Mucosa of rectum (tissue), 2 donors: ENCODE data around the gene EFHB.
"Not testable (repeated sequence)": the region's sequence is repeated elsewhere in the genome, so short reads cannot be mapped to it uniquely, and the experiment has no call there.

Experiments
- H3K27ac ChIP-seq, 2 donors: one replicate each; pipeline ENCODE4 v1.7.0; 2013; ENCODE audit warnings: inconsistent platforms in 2 of 2, low read depth in 2 of 2, low read length in 2 of 2
- H3K27me3 ChIP-seq, 2 donors: one replicate each; pipeline ENCODE4 v1.7.0; 2013; ENCODE audit warnings: low read length in 2 of 2; ENCODE audit not compliant: control insufficient read depth in 2 of 2, insufficient read depth in 2 of 2
- H3K36me3 ChIP-seq, 2 donors: one replicate each; pipeline ENCODE4 v1.7.0; 2013; ENCODE audit warnings: low read length in 2 of 2; ENCODE audit not compliant: control insufficient read depth in 2 of 2, insufficient read depth in 2 of 2
- H3K4me1 ChIP-seq, 2 donors: one replicate each; pipeline ENCODE4 v1.7.0; 2013; ENCODE audit warnings: low read length in 2 of 2, mild to moderate bottlenecking in 1 of 2; ENCODE audit not compliant: control insufficient read depth in 2 of 2, insufficient read depth in 2 of 2
- H3K4me3 ChIP-seq, 2 donors: one replicate each; pipeline ENCODE4 v1.7.0; 2013; ENCODE audit warnings: low read length in 2 of 2
- H3K9ac ChIP-seq, 2 donors: one replicate each; pipeline ENCODE4 v1.7.0; 2013; ENCODE audit warnings: low read length in 2 of 2, low read depth in 1 of 2, mild to moderate bottlenecking in 1 of 2
- H3K9me3 ChIP-seq, 2 donors: one replicate each; pipeline ENCODE4 v1.7.0; 2013; ENCODE audit warnings: low read length in 2 of 2; ENCODE audit not compliant: control insufficient read depth in 2 of 2
- donor health status: healthy.
- donor health status: Normal muscosa, but diverticular disease.

The EFHB gene

GRCh38 chr3:19934098-19934566 is at the start of gene EFHB:
TSS of gene EFHB (minus strand) at chr3:19934217. CDS start at chr3:19934018, 199 bp downstream.
- Histone ChIP-seq H3K4me3 (no peak within 1 kb of the TSS), H3K27me3 (no peaks in the 10 kb centered on the region), H3K27ac (no peak within 1 kb of the TSS), H3K9ac (no peak within 1 kb of the TSS), H3K9me3 (no peaks in the 10 kb centered on the region), H3K36me3 (no peaks in the 10 kb centered on the region), H3K4me1 (no peaks in the 10 kb centered on the region)

- Histone ChIP-seq H3K9ac (no peak overlapping the region), H3K36me3 (peaks cover 9 to 23% of the 10 kb centered on the region in 2 donors), H3K27ac (no peak overlapping the region), H3K27me3 (no peaks in the 10 kb centered on the region), H3K4me3 (no peak overlapping the region), H3K4me1 (no peaks in the 10 kb centered on the region), H3K9me3 (no peaks in the 10 kb centered on the region)
Observed at GRCh38 chr3:19972054-19972453, 38.0 kb upstream of the EFHB start.

- Histone ChIP-seq H3K4me1 (no peaks in the 10 kb centered on the region), H3K36me3 (peaks cover 2 to 8% of the 10 kb centered on the region in 2 donors), H3K9me3 (no peaks in the 10 kb centered on the region), H3K27ac (no peak overlapping the region), H3K4me3 (no peak overlapping the region), H3K9ac (no peak overlapping the region), H3K27me3 (no peaks in the 10 kb centered on the region)
Observed at GRCh38 chr3:19970327-19970726, 36.3 kb upstream of the EFHB start.

GRCh38 chr3:19967812-19968211 is 33.8 kb upstream of the EFHB start:
- H3K9me3 ChIP-seq = no peaks in the 10 kb centered on the region
- no peak overlapping the region for H3K9ac ChIP-seq
- no peaks in the 10 kb centered on the region for H3K27me3 ChIP-seq
- no peak overlapping the region for H3K4me3 ChIP-seq
- no peaks in the 10 kb centered on the region for H3K4me1 ChIP-seq
- H3K27ac ChIP-seq = no peak overlapping the region
- no peaks in the 10 kb centered on the region for H3K36me3 ChIP-seq

- Histone ChIP-seq H3K9me3 (no peaks in the 10 kb centered on the region), H3K36me3 (no peaks in the 10 kb centered on the region), H3K27me3 (no peaks in the 10 kb centered on the region), H3K27ac (no peak overlapping the region), H3K4me1 (no peaks in the 10 kb centered on the region), H3K9ac (no peak overlapping the region), H3K4me3 (no peak overlapping the region)
Observed at GRCh38 chr3:19967208-19967607, 33.2 kb upstream of the EFHB start.

- no peak overlapping the region for H3K27ac ChIP-seq
- no peaks in the 10 kb centered on the region for H3K9me3 ChIP-seq
- H3K27me3 ChIP-seq = no peaks in the 10 kb centered on the region
- H3K4me1 ChIP-seq = no peaks in the 10 kb centered on the region
- no peak overlapping the region for H3K9ac ChIP-seq
- no peak overlapping the region for H3K4me3 ChIP-seq
- H3K36me3 ChIP-seq = no peaks in the 10 kb centered on the region
Observed at GRCh38 chr3:19961960-19962359, 27.9 kb upstream of the EFHB start.

DNA sequence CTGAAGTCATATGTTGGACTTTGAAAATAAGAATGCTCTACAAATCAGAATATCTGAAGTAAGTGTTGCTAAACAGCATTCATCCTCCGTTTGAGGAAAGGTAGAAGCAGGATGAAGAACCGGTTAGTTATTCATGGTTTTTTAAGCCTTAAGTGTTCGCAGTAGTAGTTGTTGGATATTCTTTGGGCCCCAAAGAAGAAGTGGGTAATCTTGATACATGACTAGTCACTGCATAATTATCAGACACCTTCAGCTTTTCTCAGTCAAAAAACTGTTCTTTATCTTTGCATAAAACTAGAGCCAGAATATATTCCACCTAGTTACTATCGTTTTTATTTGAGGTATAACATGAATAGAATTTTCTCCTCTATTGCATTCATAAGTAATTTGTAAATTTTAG is 26.7 kb upstream of the EFHB start:
- H3K9me3 ChIP-seq = no peaks in the 10 kb centered on the region
- H3K4me1 ChIP-seq = no peaks in the 10 kb centered on the region
- no peaks in the 10 kb centered on the region for H3K27me3 ChIP-seq
- no peak overlapping the region for H3K4me3 ChIP-seq
- no peak overlapping the region for H3K27ac ChIP-seq
- no peak overlapping the region for H3K9ac ChIP-seq
- H3K36me3 ChIP-seq = no peaks in the 10 kb centered on the region

- Histone ChIP-seq H3K4me1 (no peaks in the 10 kb centered on the region), H3K27me3 (no peaks in the 10 kb centered on the region), H3K36me3 (peaks cover 5 to 7% of the 10 kb centered on the region in 2 donors)
Observed at GRCh38 chr3:19959505-19959904, 25.5 kb upstream of the EFHB start.

GRCh38 chr3:19957354-19957753 is 23.3 kb upstream of the EFHB start:
- peaks cover 9 to 14% of the 10 kb centered on the region in 2 donors for H3K36me3 ChIP-seq
- H3K9ac ChIP-seq, H3K27ac ChIP-seq, H3K27me3 ChIP-seq, H3K4me3 ChIP-seq, H3K4me1 ChIP-seq, H3K9me3 ChIP-seq: not testable (repeated sequence)

More at GRCh38 chr3:19959505-19959904, 25.5 kb upstream of the EFHB start:
- Histone ChIP-seq H3K9me3 (no peaks in the 10 kb centered on the region), H3K4me3 (no peak overlapping the region), H3K9ac (no peak overlapping the region), H3K27ac (no peak overlapping the region)

- H3K36me3 ChIP-seq = peaks cover 18 to 19% of the 10 kb centered on the region in 2 donors
- H3K9ac ChIP-seq = no peak overlapping the region
- H3K27ac ChIP-seq = no peak overlapping the region
- H3K4me1 ChIP-seq = peaks cover 2% of the 10 kb centered on the region in 2 donors
- H3K9me3 ChIP-seq = no peaks in the 10 kb centered on the region
- H3K27me3 ChIP-seq = no peaks in the 10 kb centered on the region
- H3K4me3 ChIP-seq = no peak overlapping the region
Observed at GRCh38 chr3:19954676-19955075, 20.7 kb upstream of the EFHB start.

GRCh38 chr3:19950316-19950715 is 16.3 kb upstream of the EFHB start:
- H3K9me3 ChIP-seq = no peaks in the 10 kb centered on the region
- H3K9ac ChIP-seq = no peak overlapping the region
- H3K4me1 ChIP-seq = peaks cover 18 to 20% of the 10 kb centered on the region in 2 donors
- no peak overlapping the region for H3K4me3 ChIP-seq
- no peaks in the 10 kb centered on the region for H3K27me3 ChIP-seq
- no peak overlapping the region for H3K27ac ChIP-seq
- H3K36me3 ChIP-seq = peaks cover 18 to 19% of the 10 kb centered on the region in 2 donors
